ENCODE measurements around the gene MS4A5.
"Not testable (repeated sequence)": the region's sequence is repeated elsewhere in the genome, so short reads cannot be mapped to it uniquely, and the experiment has no call there.

MS4A5 gene

GRCh38 chr11:60429272-60429671 is at the start of gene MS4A5:
MS4A5 (plus strand) TSS chr11:60429572; CDS start chr11:60429675, 103 bp downstream.
- no peak for DNase-seq (ENCODE audit: low read depth in 2 of 2)

GRCh38 chr11:60389279-60389910 is 40.0 kb upstream of the MS4A5 start:
- DNase-seq (ENCODE audit: low read depth in 2 of 2): no peak

GRCh38 chr11:60390419-60390818 is 39.0 kb upstream of the MS4A5 start:
- no peak for DNase-seq (ENCODE audit: low read depth in 2 of 2)

GRCh38 chr11:60392361-60392760 is 37.0 kb upstream of the MS4A5 start:
- no peak for DNase-seq (ENCODE audit: low read depth in 2 of 2)

- no peak for DNase-seq (ENCODE audit: low read depth in 2 of 2)
Measured at GRCh38 chr11:60393016-60393415, 36.4 kb upstream of the MS4A5 start.

- no peak for DNase-seq (ENCODE audit: low read depth in 2 of 2)
Measured at GRCh38 chr11:60394666-60395380, 34.5 kb upstream of the MS4A5 start.

- DNase-seq (ENCODE audit: low read depth in 2 of 2): no peak
Measured at GRCh38 chr11:60396382-60396781, 33.0 kb upstream of the MS4A5 start, which contains the start of gene MS4A14. MS4A14 (plus strand) TSS chr11:60396459; CDS start chr11:60396579, 120 bp downstream.

GRCh38 chr11:60396799-60397198 is 32.6 kb upstream of the MS4A5 start:
- no peak for DNase-seq (ENCODE audit: low read depth in 2 of 2)

GRCh38 chr11:60420015-60420414 is 9.4 kb upstream of the MS4A5 start:
- no peak for DNase-seq (ENCODE audit: low read depth in 2 of 2)

GRCh38 chr11:60422609-60423008 is 6.8 kb upstream of the MS4A5 start:
- no peak for DNase-seq (ENCODE audit: low read depth in 2 of 2)

GRCh38 chr11:60428517-60428916 is 855 bp upstream of the MS4A5 start:
- DNase-seq (ENCODE audit: low read depth in 2 of 2): no peak

- no peak for DNase-seq (ENCODE audit: low read depth in 2 of 2)
Measured at GRCh38 chr11:60431251-60431650, 1.9 kb downstream of the MS4A5 start.

- DNase-seq (ENCODE audit: low read depth in 2 of 2): no peak
Measured at GRCh38 chr11:60433401-60433800, 4.0 kb downstream of the MS4A5 start.

GRCh38 chr11:60447070-60447469 is 17.7 kb downstream of the MS4A5 start:
- no peak for DNase-seq (ENCODE audit: low read depth in 2 of 2)

GRCh38 chr11:60447846-60448245 is 18.5 kb downstream of the MS4A5 start:
- no peak for DNase-seq (ENCODE audit: low read depth in 2 of 2)

- not testable (repeated sequence) for DNase-seq (ENCODE audit: low read depth in 2 of 2)
Measured at GRCh38 chr11:60451185-60451584, 21.8 kb downstream of the MS4A5 start.

GRCh38 chr11:60454212-60454611 is 24.8 kb downstream of the MS4A5 start:
- no peak for DNase-seq (ENCODE audit: low read depth in 2 of 2)

- DNase-seq (ENCODE audit: low read depth in 2 of 2): no peak
Measured at GRCh38 chr11:60455531-60456042, 26.2 kb downstream of the MS4A5 start, which contains the start of gene MS4A1. MS4A1 (plus strand) TSS chr11:60455847; CDS start chr11:60462375, 6,528 bp downstream.

- DNase-seq (ENCODE audit: low read depth in 2 of 2): no peak
Measured at GRCh38 chr11:60457576-60457975, 28.2 kb downstream of the MS4A5 start.

- no peak for DNase-seq (ENCODE audit: low read depth in 2 of 2)
Measured at GRCh38 chr11:60459345-60459744, 30.0 kb downstream of the MS4A5 start.

GRCh38 chr11:60468829-60469228 is 39.5 kb downstream of the MS4A5 start:
- no peak for DNase-seq (ENCODE audit: low read depth in 2 of 2)

GRCh38 chr11:60469723-60470122 is 40.4 kb downstream of the MS4A5 start:
- no peak for DNase-seq (ENCODE audit: low read depth in 2 of 2)

- no peak for DNase-seq (ENCODE audit: low read depth in 2 of 2)
Measured at GRCh38 chr11:60477035-60477445, 47.7 kb downstream of the MS4A5 start.

Measured in stimulated activated CD8-positive, alpha-beta memory T cell treated with anti-CD3 and anti-CD28 coated beads, Interleukin-2, amount 100 ng/mL, for 1 hour (primary cell).